Kidney glomerular epithelial cell (primary cell): ENCODE measurements around the gene UROC1.
"Not testable (repeated sequence)": the region's sequence is repeated elsewhere in the genome, so short reads cannot be mapped to it uniquely, and the experiment has no call there.

ENCODE experiments used
- DNase-seq: peaks from one replicate; lab custom pipeline; 2025; lab: John Stamatoyannopoulos, UW

The UROC1 gene

GRCh38 chr3:126546549-126547239 lies 29.1 kb upstream of the UROC1 start:
- no peak for DNase-seq

- DNase-seq, result no peak
Measured at GRCh38 chr3:126546013-126546412, 28.4 kb upstream of the UROC1 start.

- no peak for DNase-seq
Measured at GRCh38 chr3:126545544-126545943, 28.0 kb upstream of the UROC1 start.

- DNase-seq, result no peak
Measured at GRCh38 chr3:126544596-126545281, 27.2 kb upstream of the UROC1 start.

- DNase-seq, result no peak
Measured at GRCh38 chr3:126543457-126544061, 26.0 kb upstream of the UROC1 start.

GRCh38 chr3:126542340-126543241 lies 25.0 kb upstream of the UROC1 start:
- no peak for DNase-seq

- no peak for DNase-seq
Measured at GRCh38 chr3:126541628-126542339, 24.2 kb upstream of the UROC1 start.

- DNase-seq, result no peak
Measured at GRCh38 chr3:126540951-126541627, 23.5 kb upstream of the UROC1 start.

GRCh38 chr3:126540342-126540849 lies 22.8 kb upstream of the UROC1 start:
- peak; percentile 88 for DNase-seq

- DNase-seq, result no peak
Measured at GRCh38 chr3:126539558-126540250, 22.1 kb upstream of the UROC1 start.

GRCh38 chr3:126538966-126539365 lies 21.4 kb upstream of the UROC1 start:
- DNase-seq, result no peak

GRCh38 chr3:126538316-126538715 lies 20.7 kb upstream of the UROC1 start:
- DNase-seq, result no peak

- DNase-seq, result no peak
Measured at GRCh38 chr3:126537730-126538281, 20.2 kb upstream of the UROC1 start.

- DNase-seq, result no peak
Measured at GRCh38 chr3:126537116-126537729, 19.6 kb upstream of the UROC1 start.

GRCh38 chr3:126536126-126536525 lies 18.6 kb upstream of the UROC1 start:
- DNase-seq, result no peak

GRCh38 chr3:126535636-126536035 lies 18.1 kb upstream of the UROC1 start:
- DNase-seq, result no peak

GRCh38 chr3:126534716-126535115 lies 17.1 kb upstream of the UROC1 start:
- not testable (repeated sequence) for DNase-seq

GRCh38 chr3:126533506-126533905 lies 15.9 kb upstream of the UROC1 start:
- DNase-seq, result no peak

GRCh38 chr3:126531051-126531330 lies 13.4 kb upstream of the UROC1 start:
- no peak for DNase-seq
